WTC11 (cell line): ENCODE data around the gene CHST11. TPM values are rescaled to one million over a fixed set of nuclear protein-coding genes. Genes with fewer than 3 reads are reported as not detected.

Experiments
- ATAC-seq: fragments of 200-7000 bp; cut with Tn5 transposase; 2 replicates; pipeline ENCODE4 v1.10.0; 2021; ENCODE audit warnings: mild to moderate bottlenecking, moderate library complexity
- CTCF ChIA-PET: fragments of 300-600 bp; sonication (Branson Sonifier 250); formaldehyde crosslinking; loops from one replicate; lab custom pipeline; 2021; ENCODE audit warnings: antibody characterized with exemption; lab: Charles Lee
- POLR2A ChIA-PET: fragments of 350-600 bp; sonication (Branson Sonifier 250); formaldehyde crosslinking; loops from one replicate; lab custom pipeline; 2021; ENCODE audit warnings: antibody characterized with exemption; lab: Charles Lee
- DNase-seq: peaks from one replicate; pipeline ENCODE4 v3.0.0; 2021; ENCODE audit warnings: low spot score
- H3K27ac Mint-ChIP-seq: 2 replicates; pipeline ENCODE4 v1.8.0; 2021; ENCODE audit warnings: mixed read lengths
- H3K27me3 Mint-ChIP-seq: 2 replicates; pipeline ENCODE4 v1.8.0; 2021; ENCODE audit warnings: low read depth, mild to moderate bottlenecking, moderate library complexity, mixed read lengths
- H3K36me3 Mint-ChIP-seq: 2 replicates; pipeline ENCODE4 v1.8.0; 2021; ENCODE audit warnings: mixed read lengths
- H3K4me1 Mint-ChIP-seq: 2 replicates; pipeline ENCODE4 v1.8.0; 2022; ENCODE audit warnings: mixed read lengths
- H3K4me3 Mint-ChIP-seq: 2 replicates; pipeline ENCODE4 v1.8.0; 2021; ENCODE audit warnings: mild to moderate bottlenecking, moderate library complexity, mixed read lengths
- H3K9me3 Mint-ChIP-seq: 2 replicates; pipeline ENCODE4 v1.8.0; 2021; ENCODE audit warnings: mixed read lengths
- ESRRA ChIP-seq: sonication (generic); formaldehyde crosslinking; IDR thresholded peaks from 2 replicates; pipeline ENCODE4 v1.8.1; 2022; ENCODE audit warnings: mild to moderate bottlenecking, missing genetic modification reagents, borderline replicate concordance
- FOXK1 ChIP-seq: sonication (generic); formaldehyde crosslinking; IDR thresholded peaks from 2 replicates; pipeline ENCODE4 v1.8.0; 2022; ENCODE audit warnings: mild to moderate bottlenecking, moderate library complexity, missing genetic modification reagents
- FOXP1 ChIP-seq: sonication (generic); formaldehyde crosslinking; IDR thresholded peaks from 2 replicates; pipeline ENCODE4 v1.8.0; 2022; ENCODE audit warnings: missing genetic modification reagents, mild to moderate bottlenecking, moderate library complexity, borderline replicate concordance
- JAZF1 ChIP-seq: fragments of 250-450 bp; sonication (Bioruptor Pico); IDR thresholded peaks from 2 replicates; pipeline ENCODE4 v1.9.0; 2021; ENCODE audit warnings: moderate library complexity, mild to moderate bottlenecking, inconsistent platforms
- JUN ChIP-seq: sonication (generic); formaldehyde crosslinking; IDR thresholded peaks from 2 replicates; pipeline ENCODE4 v1.8.0; 2023; ENCODE audit warnings: mild to moderate bottlenecking, missing genetic modification reagents
- MAX ChIP-seq: sonication (generic); formaldehyde crosslinking; IDR thresholded peaks from 2 replicates; pipeline ENCODE4 v1.8.0; 2022; ENCODE audit warnings: mild to moderate bottlenecking, missing genetic modification reagents
- NFE2L1 ChIP-seq: sonication (generic); formaldehyde crosslinking; IDR thresholded peaks from 2 replicates; pipeline ENCODE4 v1.8.1; 2023; ENCODE audit warnings: missing genetic modification reagents
- NR3C1 ChIP-seq: sonication (generic); formaldehyde crosslinking; conservative IDR thresholded peaks from 2 replicates; pipeline ENCODE4 v1.8.1; 2023; ENCODE audit warnings: low read depth, mild to moderate bottlenecking, missing genetic modification reagents
- RORB ChIP-seq: fragments of 250-450 bp; sonication (Bioruptor Pico); IDR thresholded peaks from 2 replicates; pipeline ENCODE4 v1.9.0; 2021; ENCODE audit warnings: mild to moderate bottlenecking
- TEAD1 ChIP-seq: sonication (generic); formaldehyde crosslinking; IDR thresholded peaks from 2 replicates; pipeline ENCODE4 v1.8.0; 2022; ENCODE audit warnings: mild to moderate bottlenecking, missing genetic modification reagents
- ZNF138 ChIP-seq: sonication (generic); formaldehyde crosslinking; conservative IDR thresholded peaks from 2 replicates; pipeline ENCODE4 v1.8.1; 2022; ENCODE audit warnings: mild to moderate bottlenecking, moderate library complexity, missing genetic modification reagents
- ZNF416 ChIP-seq: fragments of 250-450 bp; sonication (Bioruptor Pico); IDR thresholded peaks from 2 replicates; pipeline ENCODE4 v1.9.0; 2021; ENCODE audit warnings: mild to moderate bottlenecking, inconsistent platforms
- ZNF423 ChIP-seq: fragments of 250-450 bp; sonication (Bioruptor Pico); IDR thresholded peaks from 2 replicates; pipeline ENCODE4 v2.1.2; 2022; ENCODE audit warnings: mild to moderate bottlenecking, moderate library complexity
- ZNF532 ChIP-seq: fragments of 250-450 bp; sonication (Bioruptor Pico); IDR thresholded peaks from 2 replicates; pipeline ENCODE4 v1.9.0; 2021; ENCODE audit warnings: mild to moderate bottlenecking, borderline replicate concordance
- ZNF671 ChIP-seq: fragments of 250-450 bp; sonication (Bioruptor Pico); IDR thresholded peaks from 2 replicates; pipeline ENCODE4 v1.8.0; 2021; ENCODE audit warnings: mild to moderate bottlenecking
- total RNA-seq: library from RNA; stranded (reverse); gene quantifications from 3 replicates; pipeline ENCODE4 v1.2.3, GENCODE V29; 2021
- TF ChIP-seq, protein P1 (sequence below): fragments of 250-450 bp; sonication (Bioruptor Pico); IDR thresholded peaks from 2 replicates; pipeline ENCODE4 v1.9.0; 2021; ENCODE audit warnings: mild to moderate bottlenecking

Gene CHST11
- total RNA-seq, 1 experiment from 2014 or later = 24.2 TPM

DNA sequence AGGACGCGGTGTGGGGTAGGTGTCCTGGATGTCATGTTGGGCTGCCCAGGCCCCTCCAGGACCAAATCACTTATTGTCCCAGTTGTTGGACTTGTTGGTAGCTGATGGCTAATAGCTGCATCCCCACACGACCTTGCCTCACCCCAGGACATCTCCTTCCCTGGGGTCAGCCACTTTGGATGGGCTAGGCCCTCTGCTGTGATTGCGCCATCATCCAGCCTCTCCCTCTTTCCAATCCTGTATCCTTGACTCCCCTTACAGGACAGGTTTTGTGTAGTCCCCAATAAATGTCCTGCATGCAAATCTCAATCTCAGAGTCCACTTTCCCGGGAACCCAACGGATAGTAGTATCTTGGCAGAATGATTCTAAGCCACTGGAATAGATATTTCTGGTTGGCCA is 43.4 kb upstream of the CHST11 start:
- ChIA-PET CTCF (no interaction called here), POLR2A (no interaction called here)
- DNase-seq (no peak), ATAC-seq (no peak)
- no peaks in the 10 kb centered on the region for H3K36me3 Mint-ChIP-seq
- H3K9me3 Mint-ChIP-seq = peaks cover 4% of the 10 kb centered on the region
- TF ChIP-seq ZNF416 (CRISPR knock-in tag) (no peak), FOXK1 (CRISPR knock-in tag) (no peak)
- H3K4me3 Mint-ChIP-seq = no peak overlapping the region
- peaks cover 20% of the 10 kb centered on the region for H3K4me1 Mint-ChIP-seq
- H3K27ac Mint-ChIP-seq = no peak overlapping the region
- peaks cover 13% of the 10 kb centered on the region for H3K27me3 Mint-ChIP-seq

DNA sequence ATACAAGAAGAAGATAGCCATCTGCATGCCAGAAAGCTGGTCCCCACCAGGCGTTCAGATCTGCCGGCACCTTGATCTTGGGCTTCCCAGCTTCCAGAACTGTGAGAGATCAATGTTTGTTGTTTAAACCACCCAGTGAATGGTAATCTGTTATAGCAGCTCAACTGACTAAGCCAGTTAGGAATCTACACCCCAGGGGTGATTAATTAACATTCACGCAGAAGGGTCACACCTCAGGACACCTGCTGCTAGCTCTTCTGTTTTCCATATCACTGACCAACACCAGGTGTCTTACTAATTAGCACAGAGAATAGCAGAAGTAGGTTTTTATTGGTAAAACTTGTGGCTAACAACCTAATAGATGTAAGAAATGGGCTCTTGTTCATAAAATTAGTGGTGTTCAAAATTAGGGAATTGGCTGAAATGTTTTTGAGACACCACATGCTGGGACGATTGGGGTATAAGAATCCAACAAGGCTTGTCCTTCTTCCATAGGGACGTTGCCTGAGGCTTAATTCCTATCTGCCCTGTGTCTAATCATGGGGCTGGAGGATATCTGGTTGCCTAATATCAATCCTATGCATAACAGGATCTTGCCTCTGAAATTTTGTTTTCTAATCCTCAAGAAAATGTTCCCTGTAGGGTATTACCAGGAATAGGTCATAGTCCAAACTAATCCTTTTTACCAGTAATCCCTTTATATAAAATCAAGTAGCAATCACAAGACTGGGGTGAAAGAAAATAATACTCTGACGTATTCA is 42.0 kb upstream of the CHST11 start:
- Mint-ChIP-seq H3K4me1 (peaks cover 20% of the 10 kb centered on the region), H3K9me3 (peaks cover 4% of the 10 kb centered on the region), H3K27ac (no peak overlapping the region), H3K4me3 (no peak overlapping the region), H3K36me3 (no peaks in the 10 kb centered on the region), H3K27me3 (peaks cover 13% of the 10 kb centered on the region)
- ATAC-seq = peak; percentile 83
- DNase-seq = peak; percentile 31
- CTCF ChIA-PET = interaction anchor here (1.1 kb wide), 1 partner anchor 33 kb away, joined by 6 read pairs; no protein-coding TSS in a partner anchor
- POLR2A ChIA-PET = interaction anchor here (0.6 kb wide), 2 partner anchors 42 to 517 kb away, joined by 3 to 6 read pairs; partner anchors contain the start of gene CHST11
- no peak for TF ChIP-seq ESRRA (CRISPR knock-in tag)
- no peak for TF ChIP-seq RORB (CRISPR knock-in tag)
- TF ChIP-seq NR3C1 (CRISPR knock-in tag) = no peak
- TF ChIP-seq JAZF1 (CRISPR knock-in tag) = no peak
- no peak for TF ChIP-seq JUN (CRISPR knock-in tag)
- TF ChIP-seq ZNF423 (CRISPR knock-in tag) = peak; percentile 84
- TF ChIP-seq NFE2L1 = no peak
- TF ChIP-seq, protein P1, sequence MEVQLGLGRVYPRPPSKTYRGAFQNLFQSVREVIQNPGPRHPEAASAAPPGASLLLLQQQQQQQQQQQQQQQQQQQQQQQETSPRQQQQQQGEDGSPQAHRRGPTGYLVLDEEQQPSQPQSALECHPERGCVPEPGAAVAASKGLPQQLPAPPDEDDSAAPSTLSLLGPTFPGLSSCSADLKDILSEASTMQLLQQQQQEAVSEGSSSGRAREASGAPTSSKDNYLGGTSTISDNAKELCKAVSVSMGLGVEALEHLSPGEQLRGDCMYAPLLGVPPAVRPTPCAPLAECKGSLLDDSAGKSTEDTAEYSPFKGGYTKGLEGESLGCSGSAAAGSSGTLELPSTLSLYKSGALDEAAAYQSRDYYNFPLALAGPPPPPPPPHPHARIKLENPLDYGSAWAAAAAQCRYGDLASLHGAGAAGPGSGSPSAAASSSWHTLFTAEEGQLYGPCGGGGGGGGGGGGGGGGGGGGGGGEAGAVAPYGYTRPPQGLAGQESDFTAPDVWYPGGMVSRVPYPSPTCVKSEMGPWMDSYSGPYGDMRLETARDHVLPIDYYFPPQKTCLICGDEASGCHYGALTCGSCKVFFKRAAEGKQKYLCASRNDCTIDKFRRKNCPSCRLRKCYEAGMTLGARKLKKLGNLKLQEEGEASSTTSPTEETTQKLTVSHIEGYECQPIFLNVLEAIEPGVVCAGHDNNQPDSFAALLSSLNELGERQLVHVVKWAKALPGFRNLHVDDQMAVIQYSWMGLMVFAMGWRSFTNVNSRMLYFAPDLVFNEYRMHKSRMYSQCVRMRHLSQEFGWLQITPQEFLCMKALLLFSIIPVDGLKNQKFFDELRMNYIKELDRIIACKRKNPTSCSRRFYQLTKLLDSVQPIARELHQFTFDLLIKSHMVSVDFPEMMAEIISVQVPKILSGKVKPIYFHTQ (CRISPR knock-in tag) = no peak
- no peak for TF ChIP-seq MAX (CRISPR knock-in tag)
- no peak for TF ChIP-seq FOXP1 (CRISPR knock-in tag)
- no peak for TF ChIP-seq ZNF532 (CRISPR knock-in tag)
- TF ChIP-seq TEAD1 (CRISPR knock-in tag) = peak; percentile 59; the same call in 1 of the 2 replicates
- no peak for TF ChIP-seq ZNF671 (CRISPR knock-in tag)
- no peak for TF ChIP-seq ZNF138 (CRISPR knock-in tag)
